T-helper 1 cell (primary cell): ENCODE data around the gene MRGPRX2.
A peak's percentile ranks its signal among the peaks of the same experiment; 100 is the strongest.

Source experiments
- DNase-seq, 5 donors: peaks; one replicate each; pipeline ENCODE4 v3.0.0-alpha.2; 2012 to 2020

The MRGPRX2 gene

GRCh38 chr11:19073454-19074415 lies 13.2 kb upstream of the MRGPRX2 start:
- no peak for DNase-seq

GRCh38 chr11:19072464-19072863 lies 11.9 kb upstream of the MRGPRX2 start:
- DNase-seq = no peak

- DNase-seq = peak in 4 of 5 donors; percentile 27 to 68 (median 36)
Measured at GRCh38 chr11:19071255-19071654, 10.7 kb upstream of the MRGPRX2 start.

- no peak for DNase-seq
Measured at GRCh38 chr11:19059833-19060232, 684 bp downstream of the MRGPRX2 start.

- no peak for DNase-seq
Measured at GRCh38 chr11:19055905-19056304, 4.6 kb downstream of the MRGPRX2 start.

- no peak for DNase-seq
Measured at GRCh38 chr11:19055016-19055415, 5.5 kb downstream of the MRGPRX2 start.

GRCh38 chr11:19053909-19054308 lies 6.6 kb downstream of the MRGPRX2 start:
- no peak for DNase-seq

GRCh38 chr11:19050281-19050680 lies 10.2 kb downstream of the MRGPRX2 start:
- no peak for DNase-seq

GRCh38 chr11:19049351-19049750 lies 11.2 kb downstream of the MRGPRX2 start:
- DNase-seq = no peak

GRCh38 chr11:19040051-19040450 lies 20.5 kb downstream of the MRGPRX2 start:
- DNase-seq = no peak

GRCh38 chr11:19039409-19039808 lies 21.1 kb downstream of the MRGPRX2 start:
- DNase-seq = no peak

- DNase-seq = no peak
Measured at GRCh38 chr11:19032990-19033389, 27.5 kb downstream of the MRGPRX2 start.

GRCh38 chr11:19027829-19028595 lies 32.5 kb downstream of the MRGPRX2 start:
- DNase-seq = no peak

GRCh38 chr11:19026862-19027261 lies 33.7 kb downstream of the MRGPRX2 start:
- no peak for DNase-seq

GRCh38 chr11:19025481-19026406 lies 34.8 kb downstream of the MRGPRX2 start:
- no peak for DNase-seq

- DNase-seq = no peak
Measured at GRCh38 chr11:19020831-19021230, 39.7 kb downstream of the MRGPRX2 start.

- no peak for DNase-seq
Measured at GRCh38 chr11:19018901-19019300, 41.6 kb downstream of the MRGPRX2 start.

GRCh38 chr11:19013181-19013857 lies 47.2 kb downstream of the MRGPRX2 start:
- no peak for DNase-seq

- DNase-seq = no peak
Measured at GRCh38 chr11:19012636-19013035, 47.9 kb downstream of the MRGPRX2 start.
